Activated CD8-positive, alpha-beta memory T cell treated with anti-CD3 and anti-CD28 coated beads for 4 hours (primary cell): ENCODE results near the gene SFRP2.

Source experiments
- DNase-seq, 2 donors: peaks; one replicate each; pipeline ENCODE4 v3.0.0-alpha.2; 2020; ENCODE audit warnings: low read depth in 2 of 2

SFRP2 gene, protein sequence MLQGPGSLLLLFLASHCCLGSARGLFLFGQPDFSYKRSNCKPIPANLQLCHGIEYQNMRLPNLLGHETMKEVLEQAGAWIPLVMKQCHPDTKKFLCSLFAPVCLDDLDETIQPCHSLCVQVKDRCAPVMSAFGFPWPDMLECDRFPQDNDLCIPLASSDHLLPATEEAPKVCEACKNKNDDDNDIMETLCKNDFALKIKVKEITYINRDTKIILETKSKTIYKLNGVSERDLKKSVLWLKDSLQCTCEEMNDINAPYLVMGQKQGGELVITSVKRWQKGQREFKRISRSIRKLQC

GRCh38 chr4:153788413-153789276 lies at the start of gene SFRP2:
TSS of gene SFRP2 (minus strand) at chr4:153789083. CDS start at chr4:153788835, 248 bp downstream.
- DNase-seq: no peak

DNA sequence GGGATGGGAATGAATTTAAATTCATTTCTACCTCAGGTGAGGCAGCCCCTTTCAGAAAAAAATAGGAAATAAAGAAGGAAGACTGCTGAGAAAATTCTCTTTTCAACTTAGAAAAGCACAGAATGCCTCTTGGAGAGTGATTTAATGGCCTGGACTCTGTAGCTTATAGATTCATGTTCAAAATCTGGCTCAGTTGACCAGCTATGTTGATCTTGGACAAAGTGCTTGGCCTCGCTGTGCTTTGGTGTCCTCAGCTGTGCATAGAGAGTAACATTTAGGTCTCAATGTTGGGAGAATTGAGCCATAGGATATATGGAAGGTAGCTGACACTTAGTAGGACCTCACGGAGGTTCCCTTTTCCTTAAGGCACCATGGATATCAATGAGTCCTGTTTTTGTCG lies 49.7 kb upstream of the SFRP2 start:
- no peak for DNase-seq

DNA sequence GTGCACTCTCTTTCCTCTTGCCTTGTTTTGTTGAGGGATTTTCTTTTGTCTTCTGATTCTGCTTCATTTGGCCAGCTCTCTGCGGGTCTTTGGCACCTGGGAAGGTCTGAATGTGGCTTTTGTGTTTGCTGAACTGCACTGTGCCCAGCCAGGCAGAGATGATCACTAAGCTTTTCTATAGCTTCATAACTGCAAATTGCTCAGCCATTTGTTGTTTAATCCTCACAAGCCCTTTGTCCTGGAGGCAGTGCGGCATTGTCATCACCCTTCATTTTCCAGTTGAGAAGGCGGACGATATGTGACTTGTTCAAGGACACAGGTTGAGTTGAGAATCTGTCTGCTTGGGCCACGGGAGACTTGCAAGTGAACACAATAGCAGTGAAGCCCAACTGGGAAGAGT lies 46.0 kb upstream of the SFRP2 start:
- no peak for DNase-seq

- DNase-seq: no peak
These were observed 43.9 kb upstream of the SFRP2 start for GRCh38 chr4:153832720-153833287.

DNA sequence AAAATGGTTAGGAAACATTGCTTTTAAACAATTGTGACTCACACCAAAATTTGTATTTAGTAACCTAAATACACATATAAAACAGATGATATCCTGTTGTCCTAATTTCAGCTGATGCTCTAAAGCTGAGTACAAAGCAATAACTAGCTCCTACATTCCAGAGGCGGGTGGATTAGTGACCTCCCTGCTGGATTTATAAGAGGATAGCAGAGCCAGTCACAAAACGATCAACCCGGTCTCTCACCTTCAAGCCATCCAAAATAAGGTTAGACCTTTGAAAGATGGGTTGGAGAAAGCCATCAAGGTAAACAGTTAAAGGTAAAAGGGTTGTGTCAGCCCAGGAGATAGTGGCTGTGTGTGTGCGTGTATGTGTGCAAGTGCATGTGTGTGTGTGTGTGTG lies 43.2 kb upstream of the SFRP2 start:
- DNase-seq: no peak

- no peak for DNase-seq
These were observed 42.4 kb upstream of the SFRP2 start for GRCh38 chr4:153831245-153831644.

- DNase-seq: no peak
These were observed 36.8 kb upstream of the SFRP2 start for GRCh38 chr4:153825691-153826090.

DNA sequence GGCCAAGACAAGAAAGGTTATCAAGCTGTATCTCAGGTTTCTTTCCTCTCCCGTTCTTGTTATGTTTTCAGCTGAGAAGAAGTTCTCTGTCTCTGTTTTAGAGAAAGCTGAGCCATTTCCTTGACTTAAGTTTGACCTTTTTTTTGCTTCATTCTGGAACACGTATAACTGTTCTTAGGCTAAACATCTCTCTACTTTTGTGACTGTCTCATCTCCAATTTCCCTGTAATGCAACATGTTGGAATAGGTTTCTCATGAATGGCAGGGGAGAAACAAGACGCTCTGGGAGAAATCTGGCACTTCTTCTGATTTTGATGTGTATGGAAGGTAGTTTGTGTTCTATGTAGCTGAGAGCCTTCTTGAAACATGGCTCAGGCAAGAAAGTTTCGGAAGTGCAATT lies 36.2 kb upstream of the SFRP2 start:
- no peak for DNase-seq

GRCh38 chr4:153824501-153824900 lies 35.6 kb upstream of the SFRP2 start:
- no peak for DNase-seq

- no peak for DNase-seq
These were observed 34.6 kb upstream of the SFRP2 start for GRCh38 chr4:153823483-153823882.

GRCh38 chr4:153822316-153822715 lies 33.4 kb upstream of the SFRP2 start:
- no peak for DNase-seq

DNA sequence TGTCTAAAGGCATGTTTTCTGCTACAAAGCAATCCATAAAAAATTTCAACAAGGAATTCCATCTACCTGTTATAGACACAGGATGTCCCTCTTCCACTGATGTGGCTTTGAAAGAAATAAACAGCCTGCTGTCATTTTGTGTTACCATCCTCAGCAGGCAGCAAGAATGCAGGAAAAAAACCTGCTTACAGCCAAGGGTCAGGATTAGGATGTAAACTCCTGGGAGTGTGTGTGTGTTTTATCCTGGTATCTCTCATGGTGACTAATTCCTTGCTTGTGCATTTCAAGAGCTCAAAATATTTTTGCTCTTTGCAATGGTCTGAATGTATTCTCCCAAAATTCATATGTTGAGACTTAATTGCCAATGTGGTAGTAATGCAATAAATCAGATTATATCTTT lies 28.6 kb upstream of the SFRP2 start:
- no peak for DNase-seq

GRCh38 chr4:153816542-153816941 lies 27.7 kb upstream of the SFRP2 start:
- no peak for DNase-seq

DNA sequence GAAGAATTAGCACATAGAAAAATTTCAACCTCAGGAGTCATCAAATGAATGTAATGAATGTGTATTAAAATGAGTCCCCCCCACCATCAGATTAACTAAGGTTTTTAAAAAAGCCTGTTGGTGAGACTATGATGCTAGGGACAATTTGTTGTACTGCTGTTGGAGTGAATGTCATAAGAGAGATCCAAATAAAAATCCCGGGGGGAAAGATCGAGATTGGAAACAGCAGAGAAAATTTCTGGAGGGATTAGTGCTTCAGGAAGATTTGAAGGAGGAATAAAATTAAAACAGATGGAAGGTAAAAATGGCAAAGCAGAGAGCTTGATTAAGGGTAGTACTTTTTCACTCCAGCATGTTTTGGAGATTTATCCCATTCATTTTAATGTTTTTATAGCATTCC lies 25.9 kb upstream of the SFRP2 start:
- DNase-seq: no peak

- DNase-seq: no peak
These were observed 21.3 kb upstream of the SFRP2 start for GRCh38 chr4:153809916-153810810.

DNA sequence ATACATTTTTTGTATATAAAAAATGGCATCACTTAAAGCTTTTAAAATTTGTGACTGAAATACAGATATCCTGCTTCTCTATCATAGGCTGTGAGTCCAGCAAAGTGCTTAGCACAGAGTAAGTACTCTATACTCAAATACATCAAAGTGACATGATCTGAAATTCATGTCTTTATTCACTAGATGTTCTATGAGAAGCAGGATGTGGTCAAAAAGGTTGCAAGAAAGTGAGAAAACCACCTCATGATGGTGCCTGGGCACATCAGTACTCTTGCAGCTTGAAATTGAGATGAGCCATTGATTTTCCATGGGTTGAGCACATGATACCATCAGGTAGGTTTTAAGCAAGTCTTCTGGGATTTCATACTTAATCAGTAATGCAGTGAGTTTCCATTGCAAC lies 20.4 kb upstream of the SFRP2 start:
- no peak for DNase-seq

DNA sequence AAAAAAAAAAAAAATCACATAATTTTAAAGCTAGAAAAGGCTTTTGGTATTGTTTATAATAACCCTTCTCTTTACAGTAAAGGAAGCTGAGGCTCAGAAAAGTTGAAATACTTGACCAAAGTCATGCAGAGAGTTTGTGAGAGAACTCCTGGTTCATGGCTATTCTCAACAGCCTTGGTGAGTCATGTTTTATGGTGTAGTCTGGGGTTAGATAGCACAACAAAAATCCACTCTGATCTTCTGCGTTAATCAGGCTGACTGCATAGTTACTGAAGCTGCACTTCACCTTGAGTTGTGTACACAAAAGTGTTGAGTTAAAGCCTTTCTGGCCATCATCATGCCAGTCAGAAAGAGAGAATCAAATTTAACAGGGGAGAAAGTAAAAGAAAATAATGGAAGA lies 19.3 kb upstream of the SFRP2 start:
- DNase-seq: no peak

- DNase-seq: no peak
These were observed 17.2 kb upstream of the SFRP2 start for GRCh38 chr4:153806073-153806472.

DNA sequence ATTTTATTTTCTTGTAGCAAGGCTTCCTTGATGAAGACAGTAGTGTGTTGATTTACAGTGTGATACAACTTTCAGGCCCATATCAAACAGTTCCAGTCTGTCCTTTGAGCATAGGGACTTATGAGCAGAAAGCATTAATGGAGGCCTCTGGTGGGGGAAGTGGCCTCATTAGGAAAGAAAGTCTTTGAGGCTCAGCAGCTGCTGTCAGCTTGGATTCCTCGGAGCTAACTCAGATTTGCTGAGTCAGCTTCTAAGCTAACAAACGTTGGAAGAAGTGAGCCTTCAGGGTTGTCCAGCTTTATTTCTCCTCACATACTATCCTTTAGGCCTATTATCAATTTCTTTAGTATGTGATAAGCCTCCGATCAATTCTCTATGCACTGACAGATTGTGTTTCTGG lies 15.8 kb upstream of the SFRP2 start:
- DNase-seq: no peak

GRCh38 chr4:153799694-153800074 lies 10.8 kb upstream of the SFRP2 start:
- no peak for DNase-seq

GRCh38 chr4:153798901-153799693 lies 10.2 kb upstream of the SFRP2 start:
- no peak for DNase-seq
